ENCODE measurements around the gene WDR5.

DNA sequence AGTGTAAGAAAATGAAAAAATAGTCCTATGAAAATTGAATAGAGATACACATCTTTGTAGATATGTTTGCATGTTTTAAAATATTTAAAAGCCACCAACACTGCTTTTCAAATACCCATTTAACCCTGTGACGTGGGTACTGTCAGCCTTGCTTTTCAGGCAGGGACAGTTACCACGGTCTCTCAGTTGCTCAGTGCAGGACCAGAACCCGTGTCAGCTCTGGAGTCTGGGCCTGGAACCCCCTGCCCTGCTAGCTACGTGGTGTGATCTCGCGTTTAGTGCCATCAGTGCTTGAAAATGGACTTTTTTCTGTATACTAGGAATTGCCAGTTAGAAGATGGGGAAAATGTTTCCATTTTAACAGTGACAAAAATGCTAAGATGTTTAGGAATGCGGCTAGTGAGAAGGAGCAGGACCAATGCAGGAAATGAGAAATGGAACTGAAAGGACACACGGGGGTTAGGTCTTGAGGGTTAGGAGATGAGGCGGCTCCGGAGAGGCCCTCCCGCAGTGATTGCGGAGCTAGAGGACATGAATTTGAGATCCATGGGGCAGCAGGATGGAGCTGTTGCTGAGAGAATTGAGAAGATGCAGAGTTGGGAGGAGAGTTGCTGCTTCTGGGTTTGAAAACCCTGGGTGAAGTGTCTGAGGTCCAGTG lies 14.8 kb downstream of the WDR5 start:
- TF ChIP-seq AGO2 (optimal IDR thresholded peaks at IDR 0.05; ENCODE audit: low read depth, low read length), result no peak
- TF ChIP-seq, protein P1, sequence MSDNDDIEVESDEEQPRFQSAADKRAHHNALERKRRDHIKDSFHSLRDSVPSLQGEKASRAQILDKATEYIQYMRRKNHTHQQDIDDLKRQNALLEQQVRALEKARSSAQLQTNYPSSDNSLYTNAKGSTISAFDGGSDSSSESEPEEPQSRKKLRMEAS (IDR thresholded peaks at IDR 0.05), result no peak
